Lower leg skin (tissue), 3 donors: ENCODE measurements around the gene ASB4.

ENCODE experiments used
- CTCF ChIP-seq, 3 donors: fragments of 450-650 bp; IDR thresholded peaks; one replicate each; pipeline ENCODE4 v1.5.1; 2016; ENCODE audit warnings: antibody characterized with exemption in 3 of 3, mild to moderate bottlenecking in 3 of 3, moderate library complexity in 2 of 3
- POLR2A ChIP-seq, 2 donors: fragments of 450-650 bp; IDR thresholded peaks; one replicate each; pipeline ENCODE4 v1.6.1; 2016 to 2017; ENCODE audit warnings: antibody characterized with exemption in 2 of 2, mild to moderate bottlenecking in 1 of 2, moderate library complexity in 1 of 2

DNA sequence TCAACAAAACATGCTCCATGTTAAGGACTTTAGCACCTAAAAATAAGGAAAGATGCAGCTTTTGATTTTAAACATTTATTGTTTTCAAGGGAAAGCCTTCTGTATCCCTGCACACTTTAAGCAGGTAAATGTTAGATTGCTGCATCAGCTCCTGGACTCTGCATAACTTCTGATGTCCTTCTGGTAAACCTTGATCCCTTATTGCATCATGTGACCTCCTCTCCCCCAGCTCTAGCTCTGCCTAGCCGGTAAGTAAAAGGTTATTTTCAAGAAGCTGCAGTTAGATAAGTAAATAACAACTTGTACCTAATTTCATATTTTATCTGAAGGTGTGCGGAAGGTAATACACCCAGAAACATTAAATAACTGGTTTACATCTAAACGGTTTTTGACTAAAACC, 73.1 kb downstream of the ASB4 start:
- TF ChIP-seq CTCF (IDR thresholded peaks at IDR 0.05) (no peak), POLR2A (IDR thresholded peaks at IDR 0.05) (no peak)
